NCI-H1694 treated with DMSO at 0.1 percent for 48 hours (cell line): ENCODE results near the gene NEBL.
"Not testable (repeated sequence)": the region's sequence is repeated elsewhere in the genome, so short reads cannot be mapped to it uniquely, and the experiment has no call there.

Source experiments
- DNase-seq: peaks from one replicate; lab custom pipeline; 2025; lab: John Stamatoyannopoulos, UW

The NEBL gene, protein sequence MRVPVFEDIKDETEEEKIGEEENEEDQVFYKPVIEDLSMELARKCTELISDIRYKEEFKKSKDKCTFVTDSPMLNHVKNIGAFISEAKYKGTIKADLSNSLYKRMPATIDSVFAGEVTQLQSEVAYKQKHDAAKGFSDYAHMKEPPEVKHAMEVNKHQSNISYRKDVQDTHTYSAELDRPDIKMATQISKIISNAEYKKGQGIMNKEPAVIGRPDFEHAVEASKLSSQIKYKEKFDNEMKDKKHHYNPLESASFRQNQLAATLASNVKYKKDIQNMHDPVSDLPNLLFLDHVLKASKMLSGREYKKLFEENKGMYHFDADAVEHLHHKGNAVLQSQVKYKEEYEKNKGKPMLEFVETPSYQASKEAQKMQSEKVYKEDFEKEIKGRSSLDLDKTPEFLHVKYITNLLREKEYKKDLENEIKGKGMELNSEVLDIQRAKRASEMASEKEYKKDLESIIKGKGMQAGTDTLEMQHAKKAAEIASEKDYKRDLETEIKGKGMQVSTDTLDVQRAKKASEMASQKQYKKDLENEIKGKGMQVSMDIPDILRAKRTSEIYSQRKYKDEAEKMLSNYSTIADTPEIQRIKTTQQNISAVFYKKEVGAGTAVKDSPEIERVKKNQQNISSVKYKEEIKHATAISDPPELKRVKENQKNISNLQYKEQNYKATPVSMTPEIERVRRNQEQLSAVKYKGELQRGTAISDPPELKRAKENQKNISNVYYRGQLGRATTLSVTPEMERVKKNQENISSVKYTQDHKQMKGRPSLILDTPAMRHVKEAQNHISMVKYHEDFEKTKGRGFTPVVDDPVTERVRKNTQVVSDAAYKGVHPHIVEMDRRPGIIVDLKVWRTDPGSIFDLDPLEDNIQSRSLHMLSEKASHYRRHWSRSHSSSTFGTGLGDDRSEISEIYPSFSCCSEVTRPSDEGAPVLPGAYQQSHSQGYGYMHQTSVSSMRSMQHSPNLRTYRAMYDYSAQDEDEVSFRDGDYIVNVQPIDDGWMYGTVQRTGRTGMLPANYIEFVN

DNA sequence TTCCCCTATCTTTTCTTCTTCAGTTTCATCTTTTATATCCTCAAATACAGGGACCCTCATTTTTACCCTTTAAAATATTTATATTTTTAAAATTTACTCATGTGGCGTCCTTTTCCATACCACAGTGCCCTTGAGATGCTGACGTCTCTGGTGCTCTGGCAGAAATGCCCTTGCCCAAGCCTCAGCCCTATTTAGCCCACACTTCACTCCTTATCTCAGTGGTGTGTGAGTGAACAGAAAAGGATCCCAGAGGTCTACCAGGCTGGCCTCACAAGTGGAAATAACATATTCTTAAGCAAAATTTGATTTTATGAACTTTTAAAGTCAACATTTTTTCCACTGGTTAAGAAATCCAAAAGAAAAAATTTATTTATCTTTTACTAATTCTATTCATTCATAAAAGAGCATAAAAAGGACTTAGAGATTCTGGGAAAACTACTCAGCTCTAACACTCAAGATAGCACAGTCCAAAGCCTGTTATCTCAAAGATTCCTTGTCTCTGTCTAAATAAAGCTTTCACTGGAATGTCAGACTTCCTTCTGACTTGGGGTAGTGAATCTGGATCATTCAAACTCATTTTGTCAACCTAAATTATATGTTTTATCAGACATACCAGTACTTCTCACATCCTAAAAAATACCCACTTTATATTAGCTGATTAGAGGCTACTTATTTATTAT is at the start of gene NEBL:
Gene NEBL, minus strand, starts transcription at position 166 of the 680 bp plus-strand sequence. Its CDS starts 106 bp downstream, at position 60.
- no peak for DNase-seq

DNA sequence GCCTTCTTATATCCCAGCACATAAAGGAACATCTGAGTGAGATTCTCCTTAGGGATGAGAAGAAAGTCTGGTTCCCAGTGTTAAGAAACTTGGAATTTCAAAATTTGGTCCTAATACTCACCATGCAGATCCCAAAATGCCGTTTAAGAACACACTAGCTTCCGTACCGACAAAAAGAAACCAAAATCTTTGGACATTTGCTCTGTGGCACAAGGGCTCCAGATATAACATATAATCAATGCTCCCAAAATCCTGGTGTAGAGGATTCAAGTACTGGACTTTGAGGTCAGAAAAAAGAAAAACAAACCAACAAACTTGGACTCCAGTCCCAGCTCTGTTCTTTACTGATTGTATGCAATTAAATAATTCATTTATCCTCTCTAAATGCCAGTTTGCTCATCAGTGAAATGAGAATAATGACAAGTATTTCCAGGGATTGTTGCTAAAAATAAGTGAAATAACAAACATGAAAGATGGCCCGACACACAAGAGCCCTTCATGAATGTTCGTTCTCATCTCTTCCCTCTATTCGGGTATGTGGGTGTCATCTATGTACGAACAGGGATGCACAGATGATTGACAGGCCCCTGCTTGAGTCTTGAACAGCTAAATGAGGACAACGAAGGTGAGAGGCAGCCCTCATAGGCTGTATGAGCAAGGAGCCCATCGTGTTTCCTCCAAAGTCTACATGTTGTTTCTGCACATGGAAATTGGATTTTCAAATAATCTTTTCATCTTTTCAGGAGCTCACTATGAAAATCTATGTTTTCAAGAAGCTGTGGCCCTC is 48.6 kb upstream of the NEBL start:
- DNase-seq, result no peak

DNA sequence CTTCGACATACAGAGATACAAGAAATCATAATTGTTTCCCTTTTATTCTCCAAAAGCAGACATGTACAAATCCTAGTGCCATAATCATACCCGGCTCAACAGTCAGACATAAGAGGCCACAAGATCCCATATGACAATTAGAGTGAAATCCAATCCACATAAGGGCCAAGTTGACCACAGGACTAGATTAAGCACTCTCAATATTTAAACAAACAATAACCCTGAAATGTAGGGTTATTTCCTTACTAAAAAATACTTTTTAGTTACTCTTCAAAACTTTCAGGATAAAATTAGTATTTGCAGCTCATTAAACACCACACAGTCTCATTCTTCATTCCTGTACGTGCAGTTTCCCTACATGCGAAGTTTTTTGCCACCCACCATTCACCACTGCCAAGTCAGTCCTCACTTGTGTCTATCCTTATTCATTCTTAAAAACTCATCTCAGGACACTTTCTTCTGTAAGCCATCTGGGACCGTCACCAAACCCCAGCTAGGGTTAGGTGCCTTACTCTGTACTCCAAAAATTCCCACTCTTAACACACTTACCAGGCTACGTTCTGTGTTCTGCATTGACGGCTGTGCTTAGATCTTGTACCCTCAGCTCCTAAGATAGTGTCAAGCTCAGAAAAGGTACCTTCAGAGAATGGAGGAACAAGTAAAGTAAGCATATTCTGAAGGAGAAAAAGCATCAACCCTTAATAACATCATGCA is 47.8 kb upstream of the NEBL start:
- DNase-seq, result no peak

DNA sequence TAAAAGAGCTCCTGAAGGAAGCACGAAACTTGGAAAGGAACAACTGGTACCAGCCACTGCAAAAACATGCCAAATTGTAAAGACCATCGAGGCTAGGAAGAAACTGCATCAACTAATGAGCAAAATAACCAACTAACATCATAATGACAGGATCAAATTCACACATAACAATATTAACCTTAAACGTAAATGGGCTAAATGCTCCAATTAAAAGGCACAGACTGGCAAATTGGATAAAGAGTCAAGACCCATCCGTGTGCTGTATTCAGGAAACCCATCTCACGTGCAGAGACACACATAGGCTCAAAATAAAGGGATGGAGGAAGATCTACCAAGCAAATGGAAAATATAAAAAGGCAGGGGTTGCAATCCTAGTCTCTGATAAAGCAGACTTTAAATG is 42.3 kb upstream of the NEBL start:
- not testable (repeated sequence) for DNase-seq

DNA sequence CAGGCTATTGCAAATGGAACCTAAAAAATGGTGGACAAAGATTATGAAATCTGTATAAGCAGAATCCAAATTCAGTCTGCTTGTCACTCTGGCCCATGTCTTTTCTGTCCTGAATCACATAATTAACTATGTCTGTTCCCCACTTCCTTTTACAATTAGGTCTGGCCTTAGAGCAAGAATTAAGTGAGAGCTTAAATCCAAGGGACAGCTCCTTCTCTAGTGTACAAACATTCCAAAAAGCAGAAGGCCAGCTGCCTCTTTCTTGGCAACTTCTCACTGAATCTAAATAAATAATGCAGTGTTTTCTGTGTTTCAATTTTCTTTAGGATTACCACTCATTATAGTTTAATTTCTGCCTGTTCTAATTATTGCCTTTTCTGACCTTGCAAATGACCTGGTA is 39.3 kb upstream of the NEBL start:
- no peak for DNase-seq

DNA sequence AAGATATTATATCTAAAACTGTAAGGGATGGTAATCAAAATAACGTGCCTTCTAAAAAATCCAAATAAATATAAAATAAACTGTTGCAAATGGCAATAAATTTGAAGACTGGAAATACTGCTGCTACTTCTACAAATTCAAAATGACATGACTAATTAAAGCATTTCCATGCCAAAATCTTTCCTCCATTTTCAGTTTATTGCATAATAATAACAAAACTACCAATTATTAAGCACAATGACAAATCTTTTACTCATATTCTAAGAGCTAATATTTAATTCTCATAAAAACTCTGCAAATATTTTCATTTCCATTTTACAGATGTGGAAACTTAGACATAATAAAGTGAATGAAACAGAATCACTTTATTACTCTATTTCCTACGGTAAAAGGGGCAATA is 38.8 kb upstream of the NEBL start:
- no peak for DNase-seq

DNA sequence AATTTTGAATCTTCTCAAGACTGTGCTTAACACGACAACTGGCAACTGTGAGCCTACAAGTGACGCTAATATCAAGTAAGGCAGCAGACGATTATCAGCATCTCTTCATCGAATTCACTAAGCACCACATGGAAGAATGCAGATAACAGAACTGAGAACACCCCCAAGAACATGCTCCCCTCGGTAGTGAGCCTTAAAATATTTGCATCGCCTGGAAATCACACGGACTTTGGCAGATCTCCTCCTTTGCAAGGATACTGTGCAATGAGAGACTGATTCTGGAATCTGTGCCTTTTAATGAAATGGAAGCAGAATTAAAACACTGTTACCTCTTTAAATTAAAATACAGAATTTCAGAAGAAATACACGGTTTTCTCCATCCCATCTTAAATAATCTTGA is 38.2 kb upstream of the NEBL start:
- no peak for DNase-seq

DNA sequence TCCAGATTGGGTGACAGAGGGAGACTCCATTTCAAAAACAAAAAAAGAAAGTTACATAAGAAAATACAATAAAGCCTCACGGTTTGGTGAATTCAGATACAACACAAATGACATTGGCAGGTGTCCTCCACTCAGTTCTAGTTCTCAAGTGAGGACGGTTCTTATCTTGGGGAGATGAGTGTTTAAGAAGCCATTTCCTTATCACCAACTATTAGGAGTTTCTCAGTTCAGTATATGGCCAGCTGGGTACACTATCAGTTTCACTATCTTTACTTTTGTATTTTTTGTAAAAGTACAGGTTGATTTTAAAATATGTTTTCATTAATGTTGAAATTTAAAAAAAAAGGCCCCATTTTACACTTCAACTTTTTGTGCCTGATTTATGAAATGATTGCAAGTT is 36.6 kb upstream of the NEBL start:
- no peak for DNase-seq

DNA sequence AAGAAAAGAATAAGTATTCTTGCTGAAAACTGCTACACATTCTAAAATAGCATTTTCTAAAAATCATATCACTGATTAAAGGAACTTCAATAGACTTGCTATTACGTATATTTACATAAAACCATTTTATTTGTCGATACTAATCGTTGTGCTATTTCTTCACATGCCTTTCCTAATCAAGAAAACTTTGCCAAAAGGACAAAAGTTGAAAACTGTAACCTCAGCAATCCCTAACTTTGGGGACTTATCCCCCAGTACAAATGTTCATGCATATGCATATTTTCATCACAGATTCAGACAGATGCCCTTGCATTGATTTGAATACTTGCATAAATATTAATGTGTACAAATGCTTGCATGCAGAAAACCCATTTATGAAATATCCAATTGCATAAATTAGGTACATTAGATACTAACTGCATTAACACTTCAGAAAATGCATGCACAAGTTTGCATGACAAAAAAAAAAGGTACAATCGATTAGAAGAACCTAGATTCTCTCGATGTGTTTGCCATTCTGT is 35.6 kb upstream of the NEBL start:
- no peak for DNase-seq

DNA sequence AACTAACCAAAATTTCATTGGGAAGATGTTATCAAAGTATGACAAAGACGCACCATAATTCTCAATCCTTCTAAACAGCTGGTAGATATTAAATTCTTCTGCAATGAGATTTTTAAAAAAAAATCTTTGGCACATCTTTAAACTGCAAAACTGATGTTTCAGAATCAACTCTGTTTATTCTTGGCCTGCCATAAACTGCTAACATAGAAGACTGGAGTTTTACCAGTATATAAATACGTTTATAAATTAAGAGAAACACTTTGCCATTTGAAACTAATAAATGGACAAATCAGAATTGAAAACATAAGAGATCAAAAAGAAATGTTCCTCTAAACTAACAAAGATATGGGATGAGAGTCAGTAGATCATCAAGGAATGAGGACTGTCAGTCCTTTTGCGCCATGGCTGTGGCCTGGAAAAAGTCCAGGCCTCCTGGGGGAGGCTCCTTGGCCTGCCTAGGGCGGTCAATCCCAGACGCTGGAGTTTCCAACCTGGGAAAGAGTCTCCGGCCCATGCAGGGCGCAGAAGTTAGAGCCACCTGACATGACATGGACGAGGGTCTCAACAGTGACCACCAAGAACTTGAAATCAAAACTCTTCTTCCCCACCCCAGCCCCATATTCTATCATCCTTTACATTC is 34.2 kb upstream of the NEBL start:
- DNase-seq, result no peak

DNA sequence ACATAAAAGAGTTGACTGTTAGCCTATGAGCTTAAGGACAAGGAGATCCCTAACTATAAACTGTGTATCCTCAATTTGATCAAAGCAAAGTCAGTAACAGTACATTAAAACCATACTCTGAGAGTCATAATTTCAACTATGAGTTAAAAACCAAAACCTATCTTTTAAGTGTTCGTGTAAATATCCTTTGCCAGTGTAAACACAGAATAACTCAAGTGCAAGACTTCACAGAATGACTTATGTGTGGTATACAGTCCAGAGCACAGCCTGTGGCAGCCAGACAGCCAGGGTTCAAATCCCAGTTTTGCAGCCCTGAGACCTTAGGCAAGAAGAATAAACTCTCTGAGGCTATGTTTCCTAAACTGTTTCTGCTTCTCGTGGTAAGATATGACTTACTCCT is 30.3 kb upstream of the NEBL start:
- no peak for DNase-seq

DNA sequence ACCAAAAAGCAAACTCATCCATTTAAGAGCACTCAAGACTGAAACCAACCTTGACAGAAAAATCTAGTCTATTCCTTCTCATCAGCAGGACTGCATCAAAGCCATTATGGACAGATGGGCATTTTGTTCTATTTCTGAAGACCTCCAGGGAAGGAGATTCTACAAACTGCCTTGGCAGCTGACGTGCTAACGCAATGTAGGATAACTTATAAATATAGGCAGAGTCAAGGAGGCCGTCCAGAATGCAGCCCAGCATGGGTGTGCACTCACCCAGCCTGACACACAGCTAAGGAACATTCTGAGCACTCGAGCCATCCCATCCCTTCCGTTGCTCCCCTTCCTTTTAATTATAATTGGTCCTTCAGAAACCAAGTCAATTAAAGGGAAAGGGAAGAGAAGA is 25.3 kb upstream of the NEBL start:
- DNase-seq, result no peak

DNA sequence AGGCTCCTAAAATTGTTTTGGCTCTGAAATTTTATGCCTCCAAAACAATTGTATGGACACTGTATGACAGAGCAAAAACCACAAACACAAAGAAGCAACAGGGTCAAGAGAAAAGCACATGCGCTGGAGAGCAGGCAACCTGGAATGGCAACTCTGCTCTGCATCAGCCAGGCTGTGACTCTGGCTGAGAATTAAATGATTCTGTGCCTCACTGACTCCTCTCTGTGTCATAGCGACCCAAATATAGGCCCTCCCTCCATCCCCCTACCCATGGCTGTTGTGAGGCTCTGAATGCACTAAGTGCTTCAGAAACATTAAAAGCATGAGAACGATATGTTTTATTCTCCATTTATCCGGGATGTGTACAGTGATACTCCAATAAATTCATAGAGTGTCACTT is 24.9 kb upstream of the NEBL start:
- DNase-seq, result no peak

DNA sequence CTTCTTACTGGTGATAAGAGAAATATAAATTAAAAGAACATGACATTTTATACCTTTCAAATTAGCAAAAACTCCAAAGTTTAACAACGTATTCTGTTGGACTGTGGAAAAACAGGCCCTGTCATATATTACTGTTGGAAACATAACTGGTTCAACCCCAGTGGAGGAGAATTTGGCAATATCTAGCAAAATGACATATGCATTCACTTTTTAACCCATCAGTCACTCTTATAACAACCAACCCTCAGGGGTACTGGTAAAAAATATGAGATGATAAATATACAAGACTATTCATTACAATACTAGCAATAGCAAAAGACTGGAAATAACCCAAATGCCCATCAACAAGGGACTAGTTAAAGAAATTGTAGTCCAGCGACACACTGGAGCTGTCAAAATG is 22.9 kb upstream of the NEBL start:
- no peak for DNase-seq

DNA sequence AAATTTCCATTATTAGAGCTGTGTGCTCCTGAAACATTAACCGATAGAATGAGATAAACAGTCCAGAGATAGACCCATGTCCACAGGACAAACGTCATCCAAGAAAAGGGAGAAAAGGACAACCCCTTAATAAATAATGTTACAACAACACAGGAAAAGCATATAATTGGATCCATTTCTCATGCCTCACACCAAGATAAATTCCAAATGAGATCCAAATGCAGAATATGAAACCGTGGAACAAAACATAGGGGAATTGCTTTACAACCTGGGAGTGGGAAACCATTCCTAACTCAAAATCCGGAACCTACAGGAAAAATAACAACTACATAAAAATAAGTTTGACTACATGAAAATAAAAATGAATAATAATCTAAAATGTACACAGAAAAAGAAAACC is 22.4 kb upstream of the NEBL start:
- DNase-seq, result no peak

DNA sequence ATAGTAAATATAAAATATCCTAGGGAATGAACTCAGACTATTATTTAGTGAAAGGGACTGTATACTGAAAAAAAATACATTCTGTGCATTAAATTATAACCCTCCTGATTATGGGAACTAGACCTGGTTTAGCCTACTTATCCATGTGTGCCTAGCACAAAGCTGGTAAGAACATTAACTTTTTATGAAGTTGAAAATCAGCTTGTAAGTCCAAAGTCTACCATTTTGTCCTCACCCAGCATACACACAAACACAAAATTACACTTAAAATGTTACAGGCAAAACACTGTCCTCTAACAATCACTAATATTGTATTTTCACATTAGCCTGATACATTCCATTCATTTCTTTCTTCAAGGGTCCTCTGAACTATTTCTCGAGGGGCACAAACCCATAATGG is 19.9 kb upstream of the NEBL start:
- DNase-seq, result no peak

DNA sequence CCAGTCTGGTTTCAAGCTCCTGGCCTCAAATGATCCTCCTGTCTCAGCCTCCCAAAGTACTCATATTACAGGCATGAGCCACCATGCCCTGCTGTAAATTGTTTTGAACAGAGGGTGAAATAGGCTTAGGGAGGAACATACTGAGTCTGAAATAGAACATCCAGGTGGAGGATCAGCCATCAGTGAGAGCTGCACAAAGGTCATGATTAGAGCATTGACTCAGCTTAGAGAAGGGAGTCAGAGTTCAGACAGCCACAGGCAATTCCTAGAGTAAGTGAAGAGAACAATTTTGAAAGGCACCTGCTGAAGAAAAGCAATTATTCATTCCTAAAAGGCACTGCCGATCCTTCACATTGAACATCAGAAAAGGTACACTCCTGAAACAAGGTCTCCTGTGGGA is 15.9 kb upstream of the NEBL start:
- DNase-seq, result no peak

DNA sequence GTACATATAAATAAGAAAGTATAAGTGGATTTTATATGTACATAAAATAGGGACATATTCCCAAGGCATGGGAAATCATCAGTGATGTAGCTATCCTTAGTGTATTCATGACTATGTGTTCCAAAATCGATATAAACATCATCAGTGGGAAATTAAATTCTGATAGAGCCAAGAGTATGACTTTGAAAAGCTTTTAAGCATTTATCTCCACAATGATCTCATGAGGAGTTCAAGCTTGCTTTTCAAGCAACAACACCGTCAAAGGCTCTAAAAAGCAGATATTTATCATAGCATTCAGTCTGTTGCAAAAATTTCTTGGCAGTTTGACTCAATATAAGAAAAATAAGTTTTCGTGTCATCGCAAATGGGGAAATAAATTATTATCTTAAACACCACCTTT is 14.5 kb upstream of the NEBL start:
- no peak for DNase-seq

DNA sequence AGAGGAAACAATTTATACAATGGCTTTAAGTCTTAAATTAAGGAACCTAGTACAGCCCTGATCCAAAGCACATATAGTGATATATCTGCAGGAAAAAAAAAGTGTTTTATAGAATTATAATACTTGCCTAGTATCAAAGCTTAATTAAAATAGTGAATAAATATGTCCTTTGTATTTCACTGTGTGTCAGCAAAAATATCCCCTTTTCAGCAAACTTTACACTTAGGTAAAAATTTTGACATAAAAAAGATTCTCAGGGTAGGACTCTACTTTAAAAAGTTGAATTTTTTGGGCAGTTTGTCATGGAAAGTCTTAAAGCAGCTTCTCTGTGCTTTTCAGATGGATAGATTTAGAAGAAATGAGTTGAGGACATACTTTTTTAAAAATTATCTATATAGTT is 12.7 kb upstream of the NEBL start:
- no peak for DNase-seq

DNA sequence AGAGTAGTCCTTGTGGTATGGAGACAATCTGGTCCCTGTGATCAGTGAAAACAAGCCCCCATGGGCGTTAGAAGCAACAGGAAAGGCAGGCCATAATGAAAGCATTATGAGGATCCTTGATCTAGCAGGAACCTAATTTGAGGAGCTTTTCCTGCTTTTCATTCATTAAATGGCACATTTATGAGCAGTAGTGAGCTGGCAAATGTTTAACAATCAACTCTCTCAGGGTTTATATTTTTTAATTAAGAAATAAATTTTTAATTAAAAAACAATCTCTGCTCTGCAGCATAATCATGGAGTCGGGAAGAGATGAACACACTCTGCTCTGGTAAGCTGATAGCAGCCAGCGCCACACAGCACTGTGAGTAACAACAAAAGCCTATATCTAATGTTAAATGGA is 11.3 kb upstream of the NEBL start:
- DNase-seq, result no peak
